ENCODE results near the gene KMT2E.

GRCh38 chr7:105125745-105126144 is 111.7 kb downstream of the KMT2E start:
- TF ChIP-seq EZH2 (IDR thresholded peaks at IDR 0.05; ENCODE audit: insufficient read depth, poor library complexity, severe bottlenecking): no peak
- TF ChIP-seq EZH2phosphoT487 (IDR thresholded peaks at IDR 0.05; ENCODE audit: insufficient read depth, low read depth): no peak

Data from GM23248 (cell line).